GM21526 (cell line): ENCODE data around the gene MT1H.

Experiments used
- ATAC-seq: cut with Tn5 transposase; IDR thresholded peaks from one replicate; pipeline ENCODE4 v1.9.1; 2021; ENCODE audit warnings: moderate library complexity; ENCODE audit not compliant: unreplicated experiment, low FRiP score

The MT1H gene

DNA sequence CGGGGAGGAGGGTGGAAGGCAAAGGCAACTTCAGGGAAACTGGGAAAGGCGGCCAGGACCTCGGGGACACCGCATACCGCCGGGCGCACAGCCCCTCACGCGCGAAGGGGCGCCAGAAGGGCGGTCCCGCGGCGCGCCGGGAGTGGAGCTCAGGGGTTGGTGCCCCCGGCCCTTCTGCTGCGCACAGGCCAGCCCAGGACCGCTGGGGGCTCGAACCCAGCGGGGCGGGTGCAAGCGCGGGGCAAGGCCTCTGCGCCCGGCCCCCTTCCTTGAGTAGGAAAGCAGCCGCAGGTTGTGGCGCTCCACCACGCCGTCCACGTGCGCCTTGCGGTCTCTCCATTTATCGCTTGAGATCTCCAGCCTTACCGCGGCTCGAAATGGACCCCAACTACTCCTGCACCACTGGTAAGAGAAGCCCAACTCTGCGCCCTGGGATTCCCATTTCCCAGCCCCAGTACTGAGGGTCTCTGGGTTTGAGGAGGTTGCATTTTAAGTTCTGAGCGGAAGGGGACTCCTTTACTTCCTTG, 34.1 kb upstream of the MT1H start:
- ATAC-seq: no peak

DNA sequence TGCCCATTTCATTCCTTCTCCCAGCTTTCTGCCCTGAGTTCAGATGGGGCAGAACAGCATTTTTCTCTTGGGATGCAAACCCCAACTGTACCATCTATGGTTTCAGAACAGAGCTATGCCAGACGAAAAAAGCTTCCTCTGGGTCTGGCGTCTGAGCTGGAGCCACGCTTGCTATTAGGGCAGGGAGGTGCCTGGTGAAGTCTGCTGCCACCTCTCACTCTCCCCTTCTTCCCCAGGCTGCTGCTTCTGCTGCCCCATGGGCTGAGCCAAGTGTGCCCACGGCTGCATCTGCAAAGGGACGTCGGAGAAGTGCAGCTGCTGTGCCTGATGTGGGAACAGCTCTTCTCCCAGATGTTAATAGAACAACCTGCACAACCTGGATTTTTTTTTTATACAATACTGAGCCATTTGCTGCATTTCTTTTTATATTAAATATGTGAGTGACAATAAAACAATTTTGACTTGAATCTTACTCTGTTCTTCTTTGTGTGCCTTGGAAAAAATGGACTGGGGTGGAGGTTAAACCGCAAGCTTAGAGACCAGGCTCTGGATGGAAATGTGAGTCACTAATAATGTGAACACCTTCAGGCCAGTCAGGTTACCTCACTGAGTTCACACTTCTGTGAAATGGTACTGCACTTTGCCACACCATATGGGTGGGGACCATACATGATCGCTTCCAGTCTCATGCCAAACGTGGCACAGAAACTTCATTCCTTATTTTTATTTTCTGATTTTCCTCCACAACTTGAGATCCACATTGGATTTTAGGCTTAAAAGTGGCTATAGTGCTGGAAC, 32.8 kb upstream of the MT1H start:
- no peak for ATAC-seq

- no peak for ATAC-seq
Observed at GRCh38 chr16:56637814-56638750, 31.5 kb upstream of the MT1H start, which contains the start of gene MT1A. TSS of gene MT1A (plus strand) at chr16:56638666. CDS start at chr16:56638739, 73 bp downstream.

DNA sequence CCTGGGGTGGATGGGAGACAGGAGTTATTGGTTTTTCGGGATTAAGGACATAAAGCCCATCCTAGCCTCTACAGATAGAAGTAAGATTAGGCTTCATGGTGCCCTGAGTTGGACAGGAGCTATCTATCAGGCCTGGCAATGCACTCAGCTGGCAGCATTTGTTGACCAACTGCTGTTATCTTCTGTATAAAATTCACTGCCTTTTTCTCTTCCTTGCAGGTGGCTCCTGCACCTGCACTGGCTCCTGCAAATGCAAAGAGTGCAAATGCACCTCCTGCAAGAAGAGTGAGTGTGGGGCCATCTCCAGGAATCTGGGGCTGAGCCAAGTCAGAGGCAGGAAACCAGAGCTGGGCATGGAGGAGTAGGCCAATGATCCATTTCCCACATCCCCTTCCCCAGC, 30.6 kb upstream of the MT1H start:
- no peak for ATAC-seq

DNA sequence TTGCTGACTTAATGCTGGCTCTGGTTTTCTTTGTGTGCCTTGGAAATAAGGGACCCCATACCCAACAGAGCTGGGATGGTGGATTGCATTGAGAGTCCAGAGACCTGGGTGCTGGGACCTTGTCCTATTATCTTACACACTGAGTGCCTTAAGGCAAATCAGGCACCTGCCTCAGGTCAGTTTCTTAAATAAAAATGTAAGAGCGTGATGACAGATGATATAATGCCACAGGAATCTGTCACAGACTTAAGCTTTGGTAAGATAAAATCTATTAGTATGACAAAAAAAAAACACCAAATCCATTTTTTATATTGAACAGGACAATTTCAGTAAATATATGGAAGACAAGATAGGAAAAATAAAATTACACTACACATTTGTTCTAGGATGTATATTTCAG, 29.5 kb upstream of the MT1H start:
- ATAC-seq: no peak

DNA sequence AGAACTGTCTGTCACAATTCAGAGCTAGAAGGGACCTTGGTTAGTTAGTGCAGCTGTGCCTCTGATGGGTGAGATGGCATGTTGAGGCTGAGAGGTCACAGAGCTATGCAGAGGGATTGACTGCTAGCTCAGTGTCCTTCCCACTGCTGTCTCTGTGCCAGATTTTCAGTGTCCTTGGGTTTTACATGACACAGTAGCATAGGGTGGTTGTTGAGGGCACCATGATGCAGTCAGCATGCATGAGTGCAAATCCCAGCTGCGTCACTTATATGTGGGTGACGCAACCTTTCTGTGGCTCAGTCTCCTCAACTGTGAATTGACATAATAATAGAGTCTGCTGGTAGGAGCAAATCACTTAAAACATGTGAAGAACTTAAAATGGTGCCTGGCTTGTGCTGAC, 28.4 kb upstream of the MT1H start:
- ATAC-seq: no peak

- ATAC-seq: no peak
Observed at GRCh38 chr16:56643080-56643778, 26.4 kb upstream of the MT1H start.

DNA sequence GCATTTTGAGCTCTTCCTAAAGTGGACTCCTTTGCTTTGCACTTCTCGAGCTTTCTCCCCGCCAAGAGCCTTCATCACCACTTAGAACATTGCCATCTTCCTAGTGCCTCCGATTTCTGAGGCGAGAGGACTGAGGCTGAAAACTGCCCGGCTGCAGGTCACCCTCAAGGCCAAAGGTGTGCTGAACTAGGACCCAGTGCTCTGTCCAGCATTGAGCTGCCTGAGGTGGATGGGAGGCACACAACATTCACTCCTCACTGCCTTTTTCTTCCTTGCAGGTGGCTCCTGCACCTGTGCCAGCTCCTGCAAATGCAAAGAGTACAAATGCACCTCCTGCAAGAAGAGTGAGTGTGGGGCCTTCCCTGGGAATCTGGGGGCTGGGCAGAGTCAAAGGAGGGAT, 25.8 kb upstream of the MT1H start:
- ATAC-seq: no peak

- no peak for ATAC-seq
Observed at GRCh38 chr16:56645311-56645710, 24.3 kb upstream of the MT1H start.

- no peak for ATAC-seq
Observed at GRCh38 chr16:56645838-56646237, 23.8 kb upstream of the MT1H start.

- ATAC-seq: no peak
Observed at GRCh38 chr16:56647641-56648431, 21.8 kb upstream of the MT1H start.

GRCh38 chr16:56649271-56649670, 20.3 kb upstream of the MT1H start:
- ATAC-seq: no peak

GRCh38 chr16:56649820-56650219, 19.8 kb upstream of the MT1H start:
- no peak for ATAC-seq

DNA sequence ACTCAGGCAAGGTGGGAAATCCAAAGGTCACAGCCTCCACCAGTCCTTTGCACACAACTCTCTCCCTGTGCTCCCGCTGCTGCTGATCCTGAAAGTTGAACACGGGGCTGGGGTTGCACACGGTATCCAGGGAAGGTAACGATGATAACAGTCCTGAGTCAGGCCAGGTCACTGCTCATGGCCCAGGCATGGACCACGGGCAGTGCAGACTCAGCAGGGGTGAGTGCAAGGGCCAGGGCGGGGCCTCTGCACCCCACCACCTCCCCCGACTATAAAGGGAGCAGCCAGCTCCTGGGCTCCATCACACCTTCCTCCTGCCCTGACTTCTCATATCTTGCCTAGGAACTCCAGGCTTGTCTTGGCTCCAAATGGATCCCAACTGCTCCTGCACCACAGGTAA, 18.0 kb upstream of the MT1H start, which contains the start of gene MT1B:
Gene MT1B (plus strand): TSS at position 301 of the 400 bp plus-strand sequence. CDS start 68 bp downstream, at position 369.
- no peak for ATAC-seq

DNA sequence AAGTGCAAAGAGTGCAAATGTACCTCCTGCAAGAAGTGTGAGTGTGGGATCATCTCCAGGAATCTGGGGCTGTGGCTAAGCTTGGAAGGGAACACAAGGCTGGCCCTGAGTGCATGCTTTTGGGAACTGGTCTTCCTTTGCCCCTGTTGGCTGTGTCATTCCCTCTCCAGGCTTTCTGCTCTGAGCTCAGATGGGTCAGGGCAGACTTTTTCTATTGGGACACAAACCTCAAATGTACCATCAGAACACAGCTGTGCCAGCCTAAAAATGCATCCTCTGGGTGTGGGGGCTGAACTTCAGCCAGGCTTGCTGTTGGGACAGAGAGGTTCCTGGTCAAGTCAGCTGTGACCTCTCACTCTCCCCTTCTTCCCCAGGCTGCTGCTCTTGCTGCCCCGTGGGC, 17.0 kb upstream of the MT1H start:
- ATAC-seq: no peak

- ATAC-seq: no peak
Observed at GRCh38 chr16:56653218-56653617, 16.4 kb upstream of the MT1H start.

DNA sequence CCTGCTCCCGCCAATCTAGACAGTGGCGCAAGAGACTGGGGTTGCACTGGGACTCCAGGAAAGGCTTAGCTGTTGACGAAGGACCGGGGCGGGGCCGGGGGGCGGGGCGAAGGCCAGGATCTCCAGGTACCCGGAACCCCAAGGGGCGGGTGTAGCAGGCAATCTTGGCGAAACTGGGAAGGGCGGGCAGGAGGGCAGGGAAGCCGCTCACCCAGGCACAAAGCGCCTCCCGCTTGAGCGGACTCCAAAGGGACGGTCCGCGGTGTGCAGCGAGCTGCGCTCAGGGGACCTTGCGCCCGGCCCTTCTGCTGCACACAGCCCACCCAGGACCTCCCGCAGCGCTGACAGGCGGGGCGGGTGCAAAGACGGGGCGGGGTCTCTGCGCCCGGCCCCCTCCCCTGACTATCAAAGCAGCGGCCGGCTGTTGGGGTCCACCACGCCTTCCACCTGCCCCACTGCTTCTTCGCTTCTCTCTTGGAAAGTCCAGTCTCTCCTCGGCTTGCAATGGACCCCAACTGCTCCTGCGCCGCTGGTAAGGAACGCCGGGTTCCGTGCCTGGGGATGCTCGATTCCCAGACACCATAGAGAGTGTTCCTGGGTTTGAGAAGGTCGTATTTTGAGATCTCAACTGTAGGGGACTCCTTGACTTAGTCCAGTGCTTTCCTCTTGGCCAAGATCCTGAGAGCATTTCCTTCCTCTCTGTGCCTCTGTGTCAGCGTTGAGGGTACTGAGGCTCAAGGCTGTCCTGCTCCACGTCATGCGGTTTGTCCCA, 11.9 kb upstream of the MT1H start, which contains the start of gene MT1F:
Gene MT1F (plus strand): TSS at position 405 of the 772 bp plus-strand sequence. CDS start 100 bp downstream, at position 505.
- ATAC-seq: no peak

GRCh38 chr16:56658327-56658875, 11.2 kb upstream of the MT1H start:
- no peak for ATAC-seq
